ENCODE results near the gene PLEKHA7. TPM values are rescaled to one million over a fixed set of nuclear protein-coding genes. Genes with fewer than 3 reads are reported as not detected.
"Not testable (repeated sequence)": the region's sequence is repeated elsewhere in the genome, so short reads cannot be mapped to it uniquely, and the experiment has no call there.

Gene PLEKHA7
- total RNA-seq, 1 experiment from 2014 or later: 1.7 TPM

GRCh38 chr11:16963316-16963876 is 50.8 kb downstream of the PLEKHA7 start:
- TF ChIP-seq, protein P1, sequence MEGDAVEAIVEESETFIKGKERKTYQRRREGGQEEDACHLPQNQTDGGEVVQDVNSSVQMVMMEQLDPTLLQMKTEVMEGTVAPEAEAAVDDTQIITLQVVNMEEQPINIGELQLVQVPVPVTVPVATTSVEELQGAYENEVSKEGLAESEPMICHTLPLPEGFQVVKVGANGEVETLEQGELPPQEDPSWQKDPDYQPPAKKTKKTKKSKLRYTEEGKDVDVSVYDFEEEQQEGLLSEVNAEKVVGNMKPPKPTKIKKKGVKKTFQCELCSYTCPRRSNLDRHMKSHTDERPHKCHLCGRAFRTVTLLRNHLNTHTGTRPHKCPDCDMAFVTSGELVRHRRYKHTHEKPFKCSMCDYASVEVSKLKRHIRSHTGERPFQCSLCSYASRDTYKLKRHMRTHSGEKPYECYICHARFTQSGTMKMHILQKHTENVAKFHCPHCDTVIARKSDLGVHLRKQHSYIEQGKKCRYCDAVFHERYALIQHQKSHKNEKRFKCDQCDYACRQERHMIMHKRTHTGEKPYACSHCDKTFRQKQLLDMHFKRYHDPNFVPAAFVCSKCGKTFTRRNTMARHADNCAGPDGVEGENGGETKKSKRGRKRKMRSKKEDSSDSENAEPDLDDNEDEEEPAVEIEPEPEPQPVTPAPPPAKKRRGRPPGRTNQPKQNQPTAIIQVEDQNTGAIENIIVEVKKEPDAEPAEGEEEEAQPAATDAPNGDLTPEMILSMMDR (conservative IDR thresholded peaks at IDR 0.05; ENCODE audit: low read depth, low read length): no peak
- no peak for TF ChIP-seq EZH2 (IDR thresholded peaks at IDR 0.05; ENCODE audit: borderline replicate concordance, low read depth, low read length, poor library complexity, severe bottlenecking)
- intact Hi-C loops (cut with micrococcal nuclease; ENCODE audit: unreplicated experiment): no loop called here
- ChIA-PET POLR2A (ENCODE audit: low non-redundant PET) (no interaction called here), CTCF (no interaction called here)
- Histone ChIP-seq H3K4me1 (ENCODE audit: insufficient read depth, low read length, poor library complexity, severe bottlenecking) (no peaks in the 10 kb centered on the region), H3K9me3 (ENCODE audit: low read depth, low read length, poor library complexity, severe bottlenecking) (no peaks in the 10 kb centered on the region), H3K27ac (ENCODE audit: low read depth, low read length, poor library complexity, severe bottlenecking) (no peak overlapping the region), H3K36me3 (ENCODE audit: insufficient read depth, low read length, poor library complexity, severe bottlenecking) (no peaks in the 10 kb centered on the region), H3K27me3 (replicated peaks; ENCODE audit: insufficient read depth, low read depth, low read length, poor library complexity) (no peaks in the 10 kb centered on the region), H3K4me3 (ENCODE audit: low read depth, low read length, poor library complexity, severe bottlenecking) (no peak overlapping the region)
- no TSS peak for BruUV-seq (replicated peaks)
- no peak for DNase-seq (ENCODE audit: low spot score)

- DNase-seq (ENCODE audit: low spot score); H3K4me3 ChIP-seq (ENCODE audit: low read depth, low read length, poor library complexity, severe bottlenecking); H3K27ac ChIP-seq (ENCODE audit: low read depth, low read length, poor library complexity, severe bottlenecking); H3K36me3 ChIP-seq (ENCODE audit: insufficient read depth, low read length, poor library complexity, severe bottlenecking); H3K4me1 ChIP-seq (ENCODE audit: insufficient read depth, low read length, poor library complexity, severe bottlenecking); intact Hi-C loops (cut with micrococcal nuclease; ENCODE audit: unreplicated experiment); CTCF ChIA-PET; H3K9me3 ChIP-seq (ENCODE audit: low read depth, low read length, poor library complexity, severe bottlenecking); POLR2A ChIA-PET (ENCODE audit: low non-redundant PET); BruUV-seq (replicated peaks); H3K27me3 ChIP-seq (replicated peaks; ENCODE audit: insufficient read depth, low read depth, low read length, poor library complexity): not testable (repeated sequence)
Measured at GRCh38 chr11:16962589-16962988, 51.6 kb downstream of the PLEKHA7 start.

GRCh38 chr11:16962146-16962545 is 52.1 kb downstream of the PLEKHA7 start:
- no peak for TF ChIP-seq EZH2 (IDR thresholded peaks at IDR 0.05; ENCODE audit: borderline replicate concordance, low read depth, low read length, poor library complexity, severe bottlenecking)
- TF ChIP-seq, protein P1 (conservative IDR thresholded peaks at IDR 0.05; ENCODE audit: low read depth, low read length): no peak
- Histone ChIP-seq H3K36me3 (ENCODE audit: insufficient read depth, low read length, poor library complexity, severe bottlenecking) (no peaks in the 10 kb centered on the region), H3K9me3 (ENCODE audit: low read depth, low read length, poor library complexity, severe bottlenecking) (no peaks in the 10 kb centered on the region), H3K27me3 (replicated peaks; ENCODE audit: insufficient read depth, low read depth, low read length, poor library complexity) (no peaks in the 10 kb centered on the region), H3K4me3 (ENCODE audit: low read depth, low read length, poor library complexity, severe bottlenecking) (no peak overlapping the region), H3K27ac (ENCODE audit: low read depth, low read length, poor library complexity, severe bottlenecking) (no peak overlapping the region), H3K4me1 (ENCODE audit: insufficient read depth, low read length, poor library complexity, severe bottlenecking) (no peaks in the 10 kb centered on the region)
- DNase-seq (ENCODE audit: low spot score): no peak
- intact Hi-C loops (cut with micrococcal nuclease; ENCODE audit: unreplicated experiment): no loop called here
- POLR2A ChIA-PET (ENCODE audit: low non-redundant PET): no interaction called here
- CTCF ChIA-PET: no interaction called here
- BruUV-seq (replicated peaks): no TSS peak

GRCh38 chr11:16960250-16960649 is 54.0 kb downstream of the PLEKHA7 start:
- DNase-seq (ENCODE audit: low spot score): no peak

More at GRCh38 chr11:16960250-16960649, 54.0 kb downstream of the PLEKHA7 start:
- POLR2A ChIA-PET (ENCODE audit: low non-redundant PET): interaction anchor here (0.6 kb wide), 1 partner anchor 193 kb away, joined by 3 read pairs; no protein-coding TSS in a partner anchor
- H3K4me3 ChIP-seq (ENCODE audit: low read depth, low read length, poor library complexity, severe bottlenecking): no peak overlapping the region
- CTCF ChIA-PET: interaction anchor here (0.6 kb wide), 1 partner anchor 1031 kb away, joined by 3 read pairs; no protein-coding TSS in a partner anchor
- intact Hi-C loops (cut with micrococcal nuclease; ENCODE audit: unreplicated experiment): no loop called here
- H3K27ac ChIP-seq (ENCODE audit: low read depth, low read length, poor library complexity, severe bottlenecking): no peak overlapping the region
- no peaks in the 10 kb centered on the region for H3K4me1 ChIP-seq (ENCODE audit: insufficient read depth, low read length, poor library complexity, severe bottlenecking)
- H3K27me3 ChIP-seq (replicated peaks; ENCODE audit: insufficient read depth, low read depth, low read length, poor library complexity): no peaks in the 10 kb centered on the region
- H3K36me3 ChIP-seq (ENCODE audit: insufficient read depth, low read length, poor library complexity, severe bottlenecking): no peaks in the 10 kb centered on the region
- no peak for TF ChIP-seq EZH2 (IDR thresholded peaks at IDR 0.05; ENCODE audit: borderline replicate concordance, low read depth, low read length, poor library complexity, severe bottlenecking)
- TF ChIP-seq, protein P1 (conservative IDR thresholded peaks at IDR 0.05; ENCODE audit: low read depth, low read length): no peak
- no peaks in the 10 kb centered on the region for H3K9me3 ChIP-seq (ENCODE audit: low read depth, low read length, poor library complexity, severe bottlenecking)
- BruUV-seq (replicated peaks): no TSS peak
